ENCODE results near the gene UXS1. TPM values are rescaled to one million over a fixed set of nuclear protein-coding genes. Genes with fewer than 3 reads are reported as not detected.

Gene UXS1
- total RNA-seq, 2 experiments from 2014 or later: 36.2 to 41.9 TPM

DNA sequence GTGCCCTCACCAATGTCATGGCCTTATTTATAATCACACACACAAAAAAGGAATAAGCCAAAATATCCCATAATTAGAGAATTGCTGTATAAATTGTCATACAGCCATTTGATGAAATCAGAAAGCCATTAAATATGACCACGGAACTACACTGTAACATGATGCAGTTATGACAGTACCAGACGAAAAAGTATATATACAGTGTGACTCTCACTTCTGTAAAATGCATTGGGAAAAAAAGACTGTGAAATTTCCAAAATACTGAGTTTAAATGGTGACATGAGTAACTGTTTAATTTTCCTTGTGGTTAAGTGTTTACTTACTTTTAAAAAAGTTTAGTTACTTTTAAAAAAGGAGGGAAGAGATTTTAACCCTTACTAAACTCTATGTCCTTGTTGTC, 25.4 kb downstream of the UXS1 start:
- CTCF ChIA-PET: no interaction called here
- no peak overlapping the region for H3K4me3 Mint-ChIP-seq
- no peaks in the 10 kb centered on the region for H3K27me3 Mint-ChIP-seq (ENCODE audit: low read depth)
- H3K27ac Mint-ChIP-seq: peak overlapping the region; percentile 48
- intact Hi-C loops (cut with micrococcal nuclease): loop anchor here (10.0 kb wide), 1 partner anchor 424 kb away; the partner anchor contains the start of gene NCK2
- no peaks in the 10 kb centered on the region for H3K9me3 Mint-ChIP-seq
- peaks cover 77% of the 10 kb centered on the region for H3K4me1 Mint-ChIP-seq (ENCODE audit: low read depth)
- no peak for DNase-seq
- H3K36me3 Mint-ChIP-seq (ENCODE audit: low read depth): peaks cover 2% of the 10 kb centered on the region

- Mint-ChIP-seq H3K4me3 (no peak overlapping the region), H3K27ac (peak overlapping the region; percentile 57), H3K9me3 (no peaks in the 10 kb centered on the region), H3K4me1 (ENCODE audit: low read depth) (peaks cover 82% of the 10 kb centered on the region), H3K27me3 (ENCODE audit: low read depth) (no peaks in the 10 kb centered on the region), H3K36me3 (ENCODE audit: low read depth) (peaks cover 10% of the 10 kb centered on the region)
- CTCF ChIA-PET: interaction anchor here (0.7 to 1.7 kb wide), 6 partner anchors 8 to 373 kb away, joined by 3 to 6 read pairs (median 5); no protein-coding TSS in a partner anchor
- intact Hi-C loops (cut with micrococcal nuclease): loop anchor here (10.0 kb wide), 1 partner anchor 422 kb away; the partner anchor contains the start of gene NCK2
- DNase-seq: no peak
Observed at GRCh38 chr2:106167067-106167466, 27.0 kb downstream of the UXS1 start.

DNA sequence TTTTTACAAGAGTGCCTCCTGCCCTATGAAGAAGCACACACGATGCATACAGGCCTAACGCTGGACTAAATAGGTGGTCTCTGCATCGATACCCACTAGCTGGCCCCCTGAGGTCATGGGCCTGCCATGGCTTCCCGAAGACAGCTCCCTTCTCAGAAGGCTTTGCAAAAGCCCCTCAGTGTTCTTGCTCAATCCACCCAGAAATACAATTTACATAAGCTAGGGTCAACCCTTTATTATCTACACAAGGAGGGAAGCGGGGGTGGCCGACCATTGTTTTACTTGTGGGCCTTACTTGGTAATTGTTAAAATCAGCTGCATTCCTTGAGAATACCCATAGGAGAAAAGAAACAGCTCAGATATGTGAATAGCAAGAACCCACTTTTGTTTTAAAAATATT, 28.5 kb downstream of the UXS1 start:
- Mint-ChIP-seq H3K9me3 (no peaks in the 10 kb centered on the region), H3K36me3 (ENCODE audit: low read depth) (peaks cover 14% of the 10 kb centered on the region), H3K4me1 (ENCODE audit: low read depth) (peaks cover 88% of the 10 kb centered on the region)

GRCh38 chr2:106165029-106165428, 29.1 kb downstream of the UXS1 start:
- peak overlapping the region; percentile 79 for H3K27ac Mint-ChIP-seq
- peaks cover 18% of the 10 kb centered on the region for H3K36me3 Mint-ChIP-seq (ENCODE audit: low read depth)
- H3K4me1 Mint-ChIP-seq (ENCODE audit: low read depth): peaks cover 86% of the 10 kb centered on the region
- no peak overlapping the region for H3K4me3 Mint-ChIP-seq
- intact Hi-C loops (cut with micrococcal nuclease): loop anchor here (10.0 kb wide), 1 partner anchor 420 kb away; the partner anchor contains the start of gene NCK2
- CTCF ChIA-PET: interaction anchor here (0.6 to 1.5 kb wide), 8 partner anchors 9 to 122 kb away, joined by 3 read pairs; no protein-coding TSS in a partner anchor
- peak; percentile 42 for DNase-seq
- H3K9me3 Mint-ChIP-seq: no peaks in the 10 kb centered on the region
- no peaks in the 10 kb centered on the region for H3K27me3 Mint-ChIP-seq (ENCODE audit: low read depth)

More for the DNA sequence above, 28.5 kb downstream of the UXS1 start:
- H3K27ac Mint-ChIP-seq: peak overlapping the region; percentile 27
- H3K4me3 Mint-ChIP-seq: no peak overlapping the region
- DNase-seq: no peak
- H3K27me3 Mint-ChIP-seq (ENCODE audit: low read depth): no peaks in the 10 kb centered on the region
- CTCF ChIA-PET: interaction anchor here (0.6 to 1.7 kb wide), 7 partner anchors 8 to 121 kb away, joined by 3 to 6 read pairs (median 3); no protein-coding TSS in a partner anchor
- intact Hi-C loops (cut with micrococcal nuclease): loop anchor here (10.0 kb wide), 1 partner anchor 421 kb away; the partner anchor contains the start of gene NCK2

- Mint-ChIP-seq H3K4me3 (no peak overlapping the region), H3K27me3 (ENCODE audit: low read depth) (no peaks in the 10 kb centered on the region), H3K4me1 (ENCODE audit: low read depth) (peaks cover 87% of the 10 kb centered on the region), H3K36me3 (ENCODE audit: low read depth) (peaks cover 22% of the 10 kb centered on the region), H3K9me3 (no peaks in the 10 kb centered on the region), H3K27ac (peak overlapping the region; percentile 79)
- CTCF ChIA-PET: interaction anchor here (0.9 to 1.5 kb wide), 4 partner anchors 21 to 60 kb away, joined by 3 read pairs; no protein-coding TSS in a partner anchor
- intact Hi-C loops (cut with micrococcal nuclease): loop anchor here (5.0 to 10.0 kb wide), 2 partner anchors 37 to 419 kb away; partner anchors contain the start of gene NCK2
- DNase-seq: no peak
Observed at GRCh38 chr2:106163948-106164545, 30.1 kb downstream of the UXS1 start.

DNA sequence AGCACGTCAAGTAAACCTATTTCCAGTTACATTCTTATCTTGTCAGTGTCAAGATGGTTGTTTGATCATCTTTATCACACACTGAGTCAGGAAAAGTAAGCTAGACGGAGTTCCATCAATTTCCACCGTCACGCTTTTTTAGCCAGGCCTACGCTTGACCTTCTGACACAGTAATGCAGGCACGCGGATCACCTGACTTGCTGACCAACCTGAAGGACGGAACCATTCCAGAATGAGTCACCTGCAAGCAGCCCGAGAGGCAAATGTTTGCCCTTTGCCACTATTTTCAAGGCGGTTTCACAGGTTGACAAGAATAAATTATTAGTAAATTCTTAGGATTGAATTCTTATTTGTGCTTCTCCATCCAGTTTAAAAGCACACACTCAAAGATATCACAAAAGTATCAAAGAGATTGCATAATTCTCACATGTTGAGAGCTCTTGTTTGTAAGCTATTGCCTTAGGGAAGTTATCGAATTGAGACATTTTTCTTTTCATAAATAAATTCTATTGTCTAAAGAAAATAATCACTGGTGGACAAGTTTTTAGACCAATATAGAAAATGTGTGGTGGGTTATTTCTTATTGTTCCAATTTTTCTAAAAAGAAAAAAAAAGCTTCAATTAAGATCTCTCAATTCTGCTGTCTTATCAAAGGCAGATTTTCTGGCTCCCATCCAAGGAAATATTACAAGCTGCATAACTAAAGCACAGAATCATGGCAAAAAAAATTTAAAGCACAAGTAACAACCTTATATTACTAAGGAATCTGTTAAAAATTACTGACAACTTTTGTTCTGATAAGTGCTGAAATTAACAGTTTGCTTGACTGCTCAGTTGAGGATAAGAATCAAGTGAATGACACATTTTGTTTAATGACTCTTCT, 31.9 kb downstream of the UXS1 start:
- peaks cover 89% of the 10 kb centered on the region for H3K4me1 Mint-ChIP-seq (ENCODE audit: low read depth)
- CTCF ChIA-PET: interaction anchor here (0.6 kb wide), 1 partner anchor 14 kb away, joined by 3 read pairs; no protein-coding TSS in a partner anchor
- no peaks in the 10 kb centered on the region for H3K27me3 Mint-ChIP-seq (ENCODE audit: low read depth)
- H3K9me3 Mint-ChIP-seq: no peaks in the 10 kb centered on the region
- no peak overlapping the region for H3K27ac Mint-ChIP-seq
- no peak for DNase-seq
- H3K4me3 Mint-ChIP-seq: no peak overlapping the region
- H3K36me3 Mint-ChIP-seq (ENCODE audit: low read depth): peaks cover 35% of the 10 kb centered on the region
- intact Hi-C loops (cut with micrococcal nuclease): loop anchor here (2.0 to 10.0 kb wide), 3 partner anchors 35 to 417 kb away; partner anchors contain the start of gene NCK2

DNA sequence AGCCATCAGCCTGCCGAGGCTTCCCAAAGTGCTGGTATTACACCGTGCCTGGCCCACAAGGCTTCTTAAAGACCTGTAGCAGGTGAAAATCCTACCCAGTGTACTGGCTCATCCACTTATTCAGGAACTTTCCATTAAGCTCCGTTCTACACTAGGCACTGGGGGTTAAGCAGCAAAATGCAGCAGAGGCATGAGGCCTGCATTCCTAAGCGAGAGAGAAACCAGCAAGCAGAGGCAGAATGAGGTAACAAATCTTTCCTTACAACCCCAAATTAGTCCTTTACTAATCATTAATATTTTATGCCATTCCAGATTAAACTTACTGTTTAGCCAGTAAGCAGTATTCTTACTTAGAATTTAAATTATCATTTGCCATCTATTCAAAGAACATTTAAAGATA, 32.8 kb downstream of the UXS1 start:
- Mint-ChIP-seq H3K4me1 (ENCODE audit: low read depth) (peaks cover 84% of the 10 kb centered on the region), H3K36me3 (ENCODE audit: low read depth) (peaks cover 39% of the 10 kb centered on the region)
- CTCF ChIA-PET: interaction anchor here (1.6 kb wide), 1 partner anchor 21 kb away, joined by 8 read pairs; no protein-coding TSS in a partner anchor

DNA sequence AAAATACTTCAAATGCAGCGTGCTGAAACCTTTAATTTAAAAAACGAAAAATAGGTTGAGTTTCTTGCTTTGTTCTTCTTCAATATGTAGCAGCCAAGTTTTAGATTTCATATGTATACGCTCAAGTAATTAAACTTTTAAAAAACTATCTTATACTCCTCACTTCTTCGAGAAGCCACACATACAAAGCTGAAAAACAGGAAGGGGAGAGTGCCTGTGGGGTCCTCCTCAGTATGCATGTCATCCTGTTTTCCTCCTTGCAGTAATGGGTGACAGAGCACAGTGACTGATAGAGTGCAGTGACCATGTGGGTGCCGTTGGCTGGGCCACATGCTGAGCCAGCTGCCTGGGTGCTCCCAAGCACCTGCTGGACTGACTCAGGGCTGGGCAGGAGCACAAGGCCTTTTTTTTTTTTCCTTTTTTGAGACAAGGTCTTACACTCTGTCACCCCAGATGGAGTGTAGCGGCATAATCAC, 33.3 kb downstream of the UXS1 start:
- Mint-ChIP-seq H3K27me3 (ENCODE audit: low read depth) (no peaks in the 10 kb centered on the region), H3K9me3 (no peaks in the 10 kb centered on the region), H3K36me3 (ENCODE audit: low read depth) (peaks cover 43% of the 10 kb centered on the region), H3K4me1 (ENCODE audit: low read depth) (peaks cover 87% of the 10 kb centered on the region), H3K27ac (peak overlapping the region; percentile 95), H3K4me3 (peak overlapping the region; percentile 79)
- CTCF ChIA-PET: interaction anchor here (1.0 to 1.6 kb wide), 5 partner anchors 12 to 32 kb away, joined by 4 to 8 read pairs (median 7); no protein-coding TSS in a partner anchor
- intact Hi-C loops (cut with micrococcal nuclease): loop anchor here (1.0 to 10.0 kb wide), 6 partner anchors 17 to 416 kb away; partner anchors contain the start of genes NCK2 and UXS1
- DNase-seq: peak; percentile 67

More for the DNA sequence above, 32.8 kb downstream of the UXS1 start:
- Mint-ChIP-seq H3K27me3 (ENCODE audit: low read depth) (no peaks in the 10 kb centered on the region), H3K4me3 (peak overlapping the region; percentile 79), H3K27ac (peak overlapping the region; percentile 95), H3K9me3 (no peaks in the 10 kb centered on the region)
- no peak for DNase-seq
- intact Hi-C loops (cut with micrococcal nuclease): loop anchor here (2.0 to 10.0 kb wide), 3 partner anchors 34 to 417 kb away; partner anchors contain the start of gene NCK2

- no peaks in the 10 kb centered on the region for H3K9me3 Mint-ChIP-seq
Observed at GRCh38 chr2:106159866-106160785, 34.0 kb downstream of the UXS1 start.

GRCh38 chr2:106158871-106159270, 35.2 kb downstream of the UXS1 start:
- Mint-ChIP-seq H3K27me3 (ENCODE audit: low read depth) (no peaks in the 10 kb centered on the region), H3K4me3 (peak overlapping the region; percentile 45), H3K36me3 (ENCODE audit: low read depth) (peaks cover 60% of the 10 kb centered on the region), H3K9me3 (peaks cover 7% of the 10 kb centered on the region), H3K4me1 (ENCODE audit: low read depth) (peaks cover 76% of the 10 kb centered on the region), H3K27ac (peak overlapping the region; percentile 95)
- DNase-seq: peak; percentile 27
- intact Hi-C loops (cut with micrococcal nuclease): no loop called here
- CTCF ChIA-PET: interaction anchor here (0.8 to 1.9 kb wide), 4 partner anchors 16 to 53 kb away, joined by 3 to 5 read pairs (median 3); no protein-coding TSS in a partner anchor

More at GRCh38 chr2:106159866-106160785, 34.0 kb downstream of the UXS1 start:
- Mint-ChIP-seq H3K4me3 (peak overlapping the region; percentile 79), H3K4me1 (ENCODE audit: low read depth) (peaks cover 86% of the 10 kb centered on the region), H3K36me3 (ENCODE audit: low read depth) (peaks cover 50% of the 10 kb centered on the region), H3K27ac (peak overlapping the region; percentile 95), H3K27me3 (ENCODE audit: low read depth) (no peaks in the 10 kb centered on the region)
- intact Hi-C loops (cut with micrococcal nuclease): loop anchor here (1.0 to 10.0 kb wide), 6 partner anchors 16 to 415 kb away; partner anchors contain the start of genes NCK2 and UXS1
- CTCF ChIA-PET: interaction anchor here (0.7 to 1.9 kb wide), 7 partner anchors 12 to 109 kb away, joined by 3 to 8 read pairs (median 5); no protein-coding TSS in a partner anchor
- DNase-seq: peak; percentile 77
